Stimulated activated CD4-positive, alpha-beta T cell treated with anti-CD3 and anti-CD28 coated beads, Interleukin-2, amount 100 ng/mL, for 24 hours (primary cell): ENCODE data around the gene TMEM135.

Experiments used
- DNase-seq, 2 donors: peaks; one replicate each; pipeline ENCODE4 v3.0.0-alpha.2; 2020

TMEM135 gene

DNA sequence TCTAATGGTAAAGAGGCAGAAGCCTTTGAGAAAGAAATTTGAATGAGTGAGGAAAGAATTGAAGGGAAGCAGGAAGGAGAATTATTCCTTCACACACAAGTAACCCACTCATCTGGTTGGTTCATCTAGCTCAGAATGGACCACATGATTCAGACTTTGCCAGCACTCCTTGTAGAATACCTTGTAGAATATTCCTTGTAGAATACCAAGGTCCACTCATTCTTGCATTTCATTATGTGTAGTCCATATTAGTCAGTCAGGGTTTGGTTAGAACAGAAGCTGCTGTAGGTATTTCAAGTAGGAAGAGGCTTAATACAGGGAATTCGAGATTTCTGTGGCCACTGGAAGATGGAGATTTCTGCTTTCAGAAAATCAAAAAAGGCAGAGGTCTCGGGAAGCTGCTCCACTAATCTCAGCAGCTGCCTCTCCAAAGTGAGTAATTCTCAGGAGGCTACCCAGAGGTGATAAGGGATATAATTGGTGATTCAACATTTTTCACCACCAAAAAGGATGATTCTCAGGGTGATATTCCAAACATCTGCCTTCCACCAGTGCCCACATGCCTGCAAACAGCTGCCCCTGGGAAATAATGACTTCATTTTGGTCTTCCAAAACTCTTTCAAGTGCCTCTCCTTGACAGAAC, 329.1 kb downstream of the TMEM135 start:
- DNase-seq, result no peak

DNA sequence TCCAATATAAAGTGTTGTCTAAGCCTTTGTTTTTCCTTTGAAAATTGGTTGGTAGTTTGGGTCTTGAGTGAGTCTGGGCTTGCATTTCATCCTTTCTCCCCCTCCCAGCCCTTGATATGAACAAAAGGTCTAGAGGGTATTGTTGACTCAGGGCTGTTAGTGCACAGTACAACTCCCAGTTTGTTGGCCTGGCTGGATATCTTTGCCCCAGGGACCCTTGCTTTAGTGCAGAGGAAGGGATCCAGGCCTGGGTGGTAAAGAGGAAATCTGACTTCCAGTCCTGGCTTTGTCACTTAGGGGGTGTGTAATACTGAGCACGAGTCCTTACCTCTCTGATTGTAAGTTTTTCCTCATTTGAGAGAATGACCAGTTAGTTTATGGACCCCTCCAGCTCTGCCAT, 330.4 kb downstream of the TMEM135 start:
- no peak for DNase-seq

DNA sequence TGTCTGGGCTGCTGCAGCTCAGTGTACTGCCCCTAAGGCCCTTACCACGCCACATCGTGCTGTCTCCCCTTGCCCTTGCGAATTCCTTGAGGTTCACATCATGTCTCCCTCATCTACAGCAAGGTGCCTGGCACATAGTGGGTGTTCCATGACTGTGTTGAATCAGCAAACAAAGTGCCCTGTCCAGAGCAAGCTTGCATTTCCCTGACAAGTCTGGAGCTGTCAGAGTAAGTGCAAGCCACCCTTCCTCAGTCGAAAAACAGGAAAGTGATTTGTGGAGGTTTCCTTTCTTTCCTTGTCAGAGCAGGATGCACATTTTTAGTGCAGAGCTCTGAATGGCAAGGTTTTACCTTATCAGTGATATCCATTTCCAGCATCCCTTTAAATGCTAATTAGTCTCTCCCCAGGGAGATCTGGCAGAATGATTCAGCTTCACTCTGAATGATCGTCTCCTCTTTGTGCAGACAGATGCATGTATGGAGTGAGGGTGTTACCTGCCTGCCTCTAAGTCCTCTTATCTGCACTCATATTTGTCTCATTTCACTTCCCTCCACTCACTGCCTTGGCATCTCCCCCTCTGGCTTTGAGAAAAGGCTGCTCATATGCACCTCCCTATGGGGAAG, 331.2 kb downstream of the TMEM135 start:
- no peak for DNase-seq

DNA sequence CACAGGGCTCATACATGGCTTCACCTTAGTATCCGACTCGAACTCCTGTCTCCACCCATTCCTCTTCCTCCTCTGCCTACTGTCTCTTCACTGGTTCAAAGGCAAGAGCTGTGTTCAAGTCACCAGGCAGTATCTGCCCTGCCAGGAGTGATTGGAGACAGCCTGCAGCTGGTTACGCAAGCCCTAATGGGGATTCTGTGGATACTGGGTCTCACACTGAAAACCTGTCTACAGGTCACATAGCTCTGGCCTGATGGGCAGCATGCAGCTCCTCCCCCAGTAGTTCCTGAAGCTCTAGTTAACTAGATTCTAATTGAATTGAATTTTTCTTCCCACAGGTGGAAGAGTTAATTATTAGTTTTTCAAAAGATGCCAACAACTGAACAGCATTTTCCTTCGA, 332.2 kb downstream of the TMEM135 start:
- no peak for DNase-seq

DNA sequence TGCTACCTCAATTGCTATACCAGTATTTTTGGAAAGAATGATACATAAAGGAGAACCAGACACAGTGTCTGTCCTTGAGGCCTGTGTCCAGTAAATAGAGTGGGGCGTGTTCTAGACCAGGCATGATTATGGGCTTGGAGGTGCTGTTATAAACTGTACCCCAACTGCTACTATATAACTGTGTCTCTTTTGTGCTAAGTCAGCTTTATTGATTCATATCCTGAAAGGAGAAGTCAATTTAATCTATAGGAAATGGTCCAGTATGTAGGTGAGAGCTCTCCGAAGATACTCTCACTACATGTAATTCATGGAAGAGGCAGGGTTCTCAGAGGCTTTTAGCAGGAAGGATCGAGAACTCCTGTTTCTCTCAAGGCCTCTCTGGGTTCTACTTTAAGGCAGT, 334.3 kb downstream of the TMEM135 start:
- DNase-seq, result no peak
